ENCODE data around the gene SYNPR.

DNA sequence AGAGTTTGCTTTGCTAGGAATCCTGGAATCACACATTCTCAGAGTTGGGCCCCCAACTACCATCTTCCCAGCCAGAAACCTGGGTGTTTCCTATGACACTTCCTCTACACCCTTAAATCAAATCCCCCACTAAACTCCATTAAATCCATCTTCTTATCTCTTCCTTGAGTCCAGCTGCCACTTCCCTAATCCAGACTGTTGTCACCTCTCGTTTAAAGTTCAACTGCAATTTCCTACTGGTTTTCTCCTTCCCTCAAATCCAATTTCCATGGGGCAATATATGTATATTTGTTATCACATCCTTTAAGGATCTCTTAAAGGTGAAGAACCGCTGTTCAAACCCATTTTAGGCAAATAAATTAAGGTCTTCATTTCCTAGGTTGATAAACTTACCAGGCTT is 300.8 kb downstream of the SYNPR start:
- TF ChIP-seq CTCF (conservative IDR thresholded peaks at IDR 0.05; ENCODE audit: low read depth, low read length) (no peak), EZH2 (IDR thresholded peaks at IDR 0.05; ENCODE audit: low read length, unreplicated experiment) (no peak)

All from PC-3 (cell line).